HepG2 (cell line): ENCODE data around the gene LHB. TPM values are rescaled to one million over a fixed set of nuclear protein-coding genes. Genes with fewer than 3 reads are reported as not detected.

Experiments used
- ARID2 ChIP-seq: sonication (generic); formaldehyde crosslinking; IDR thresholded peaks from 2 replicates; pipeline ENCODE4 v1.8.1; 2022; ENCODE audit warnings: mild to moderate bottlenecking, missing genetic modification reagents, borderline replicate concordance
- NFKBIZ ChIP-seq: IDR thresholded peaks from 2 replicates; pipeline ENCODE4 v1.6.1; 2018; ENCODE audit warnings: missing genetic modification reagents, missing compliant biosample characterization
- PATZ1 ChIP-seq: sonication (generic); formaldehyde crosslinking; IDR thresholded peaks from 2 replicates; pipeline ENCODE4 v1.4.0; 2020; ENCODE audit warnings: missing genetic modification reagents
- PAX8 ChIP-seq: sonication (generic); formaldehyde crosslinking; IDR thresholded peaks from 2 replicates; pipeline ENCODE4 v1.8.0; 2022; ENCODE audit warnings: mild to moderate bottlenecking, missing genetic modification reagents, borderline replicate concordance
- SRSF1 ChIP-seq: fragments of 200-400 bp; formaldehyde crosslinking; optimal IDR thresholded peaks from 2 replicates; pipeline ENCODE3; 2017; ENCODE audit warnings: mild to moderate bottlenecking, low read depth, low read length, moderate library complexity
- TEAD3 ChIP-seq: optimal IDR thresholded peaks from 2 replicates; pipeline ENCODE3; 2016; ENCODE audit warnings: borderline replicate concordance
- ZBTB21 ChIP-seq: sonication (generic); formaldehyde crosslinking; IDR thresholded peaks from 2 replicates; pipeline ENCODE4 v1.4.0; 2020; ENCODE audit warnings: missing genetic modification reagents
- ZNF275 ChIP-seq: sonication (generic); formaldehyde crosslinking; IDR thresholded peaks from 2 replicates; pipeline ENCODE4 v1.8.0; 2022; ENCODE audit warnings: missing genetic modification reagents, mild to moderate bottlenecking, inconsistent platforms, borderline replicate concordance
- ZNF335 ChIP-seq: sonication (generic); formaldehyde crosslinking; IDR thresholded peaks from 2 replicates; pipeline ENCODE4 v1.4.0; 2020; ENCODE audit warnings: missing genetic modification reagents
- ZNF33B ChIP-seq: sonication (generic); formaldehyde crosslinking; IDR thresholded peaks from 2 replicates; pipeline ENCODE4 v1.5.1; 2020; ENCODE audit warnings: mild to moderate bottlenecking, missing genetic modification reagents
- ZNF563 ChIP-seq: sonication (generic); formaldehyde crosslinking; IDR thresholded peaks from 2 replicates; pipeline ENCODE4 v1.8.0; 2022; ENCODE audit warnings: mild to moderate bottlenecking, moderate library complexity, missing genetic modification reagents
- ZNF768 ChIP-seq: sonication (generic); formaldehyde crosslinking; IDR thresholded peaks from 2 replicates; pipeline ENCODE4 v1.4.0; 2020; ENCODE audit warnings: missing genetic modification reagents
- polyA plus RNA-seq, 8 experiments: library from polyadenylated mRNA; depleted of rRNA in 3 of 8; stranded (reverse) in 7 of 8; unstranded in 1 of 8; fragments of >200 nt; fragmentation: Illumina TruSeq in 4 of 8; extraction: Trizol in 4 of 8; gene quantifications; 2 replicates each; pipeline versions ENCODE4 v1.2.1 to v1.2.3, GENCODE V29; 2011 to 2016; ENCODE audit warnings: low read depth in 4 of 8, missing spikeins in 1 of 8, mixed read lengths in 1 of 8; ENCODE audit not compliant: insufficient read depth in 1 of 8
- total RNA-seq, 5 experiments: library from RNA; depleted of rRNA; stranded (reverse); fragments of >200 nt; fragmentation: Illumina TruSeq; extraction: Trizol; gene quantifications; 2 replicates each; pipeline ENCODE4 v1.2.3, GENCODE V29; 2016; ENCODE audit warnings: low read depth in 1 of 5
- TF ChIP-seq, protein P1 (sequence below): sonication (generic); formaldehyde crosslinking; IDR thresholded peaks from 2 replicates; pipeline ENCODE4 v1.5.1; 2020; ENCODE audit warnings: mild to moderate bottlenecking, missing genetic modification reagents, moderate library complexity
- TF ChIP-seq, protein P2 (sequence below): fragments of 450-650 bp; IDR thresholded peaks from 2 replicates; pipeline ENCODE4 v1.6.1; 2017
- TF ChIP-seq, protein P3 (sequence below): sonication (generic); formaldehyde crosslinking; IDR thresholded peaks from 2 replicates; pipeline ENCODE4 v1.4.0; 2020; ENCODE audit warnings: missing genetic modification reagents, borderline replicate concordance
- TF ChIP-seq, protein P4 (sequence below): sonication (generic); formaldehyde crosslinking; IDR thresholded peaks from 2 replicates; pipeline ENCODE4 v1.4.0; 2020; ENCODE audit warnings: mild to moderate bottlenecking, missing genetic modification reagents

Gene LHB
- total and polyA plus RNA-seq, 2 of the 13 experiments (the other 11 are each of a cell fraction or from before 2014, with no cell fraction given), result not detected

- TF ChIP-seq, protein P1, sequence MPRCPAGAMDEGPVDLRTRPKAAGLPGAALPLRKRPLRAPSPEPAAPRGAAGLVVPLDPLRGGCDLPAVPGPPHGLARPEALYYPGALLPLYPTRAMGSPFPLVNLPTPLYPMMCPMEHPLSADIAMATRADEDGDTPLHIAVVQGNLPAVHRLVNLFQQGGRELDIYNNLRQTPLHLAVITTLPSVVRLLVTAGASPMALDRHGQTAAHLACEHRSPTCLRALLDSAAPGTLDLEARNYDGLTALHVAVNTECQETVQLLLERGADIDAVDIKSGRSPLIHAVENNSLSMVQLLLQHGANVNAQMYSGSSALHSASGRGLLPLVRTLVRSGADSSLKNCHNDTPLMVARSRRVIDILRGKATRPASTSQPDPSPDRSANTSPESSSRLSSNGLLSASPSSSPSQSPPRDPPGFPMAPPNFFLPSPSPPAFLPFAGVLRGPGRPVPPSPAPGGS (CRISPR knock-in tag), result no peak
- TF ChIP-seq NFKBIZ (no peak), ZNF768 (CRISPR knock-in tag) (no peak), ZNF33B (no peak), ARID2 (CRISPR knock-in tag) (no peak), TEAD3 (no peak), PATZ1 (peak; percentile 56; the same call in 1 of the 2 replicates), ZBTB21 (no peak), ZNF563 (peak; percentile 58; the same call in 1 of the 2 replicates), PAX8 (no peak), ZNF275 (CRISPR knock-in tag) (no peak), SRSF1 (no peak), ZNF335 (no peak)
- TF ChIP-seq, protein P2, sequence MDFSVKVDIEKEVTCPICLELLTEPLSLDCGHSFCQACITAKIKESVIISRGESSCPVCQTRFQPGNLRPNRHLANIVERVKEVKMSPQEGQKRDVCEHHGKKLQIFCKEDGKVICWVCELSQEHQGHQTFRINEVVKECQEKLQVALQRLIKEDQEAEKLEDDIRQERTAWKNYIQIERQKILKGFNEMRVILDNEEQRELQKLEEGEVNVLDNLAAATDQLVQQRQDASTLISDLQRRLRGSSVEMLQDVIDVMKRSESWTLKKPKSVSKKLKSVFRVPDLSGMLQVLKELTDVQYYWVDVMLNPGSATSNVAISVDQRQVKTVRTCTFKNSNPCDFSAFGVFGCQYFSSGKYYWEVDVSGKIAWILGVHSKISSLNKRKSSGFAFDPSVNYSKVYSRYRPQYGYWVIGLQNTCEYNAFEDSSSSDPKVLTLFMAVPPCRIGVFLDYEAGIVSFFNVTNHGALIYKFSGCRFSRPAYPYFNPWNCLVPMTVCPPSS, result no peak
- TF ChIP-seq, protein P3, sequence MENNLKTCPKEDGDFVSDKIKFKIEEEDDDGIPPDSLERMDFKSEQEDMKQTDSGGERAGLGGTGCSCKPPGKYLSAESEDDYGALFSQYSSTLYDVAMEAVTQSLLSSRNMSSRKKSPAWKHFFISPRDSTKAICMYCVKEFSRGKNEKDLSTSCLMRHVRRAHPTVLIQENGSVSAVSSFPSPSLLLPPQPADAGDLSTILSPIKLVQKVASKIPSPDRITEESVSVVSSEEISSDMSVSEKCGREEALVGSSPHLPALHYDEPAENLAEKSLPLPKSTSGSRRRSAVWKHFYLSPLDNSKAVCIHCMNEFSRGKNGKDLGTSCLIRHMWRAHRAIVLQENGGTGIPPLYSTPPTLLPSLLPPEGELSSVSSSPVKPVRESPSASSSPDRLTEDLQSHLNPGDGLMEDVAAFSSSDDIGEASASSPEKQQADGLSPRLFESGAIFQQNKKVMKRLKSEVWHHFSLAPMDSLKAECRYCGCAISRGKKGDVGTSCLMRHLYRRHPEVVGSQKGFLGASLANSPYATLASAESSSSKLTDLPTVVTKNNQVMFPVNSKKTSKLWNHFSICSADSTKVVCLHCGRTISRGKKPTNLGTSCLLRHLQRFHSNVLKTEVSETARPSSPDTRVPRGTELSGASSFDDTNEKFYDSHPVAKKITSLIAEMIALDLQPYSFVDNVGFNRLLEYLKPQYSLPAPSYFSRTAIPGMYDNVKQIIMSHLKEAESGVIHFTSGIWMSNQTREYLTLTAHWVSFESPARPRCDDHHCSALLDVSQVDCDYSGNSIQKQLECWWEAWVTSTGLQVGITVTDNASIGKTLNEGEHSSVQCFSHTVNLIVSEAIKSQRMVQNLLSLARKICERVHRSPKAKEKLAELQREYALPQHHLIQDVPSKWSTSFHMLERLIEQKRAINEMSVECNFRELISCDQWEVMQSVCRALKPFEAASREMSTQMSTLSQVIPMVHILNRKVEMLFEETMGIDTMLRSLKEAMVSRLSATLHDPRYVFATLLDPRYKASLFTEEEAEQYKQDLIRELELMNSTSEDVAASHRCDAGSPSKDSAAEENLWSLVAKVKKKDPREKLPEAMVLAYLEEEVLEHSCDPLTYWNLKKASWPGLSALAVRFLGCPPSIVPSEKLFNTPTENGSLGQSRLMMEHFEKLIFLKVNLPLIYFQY, result peak; percentile 18; the same call in 1 of the 2 replicates
- TF ChIP-seq, protein P4, sequence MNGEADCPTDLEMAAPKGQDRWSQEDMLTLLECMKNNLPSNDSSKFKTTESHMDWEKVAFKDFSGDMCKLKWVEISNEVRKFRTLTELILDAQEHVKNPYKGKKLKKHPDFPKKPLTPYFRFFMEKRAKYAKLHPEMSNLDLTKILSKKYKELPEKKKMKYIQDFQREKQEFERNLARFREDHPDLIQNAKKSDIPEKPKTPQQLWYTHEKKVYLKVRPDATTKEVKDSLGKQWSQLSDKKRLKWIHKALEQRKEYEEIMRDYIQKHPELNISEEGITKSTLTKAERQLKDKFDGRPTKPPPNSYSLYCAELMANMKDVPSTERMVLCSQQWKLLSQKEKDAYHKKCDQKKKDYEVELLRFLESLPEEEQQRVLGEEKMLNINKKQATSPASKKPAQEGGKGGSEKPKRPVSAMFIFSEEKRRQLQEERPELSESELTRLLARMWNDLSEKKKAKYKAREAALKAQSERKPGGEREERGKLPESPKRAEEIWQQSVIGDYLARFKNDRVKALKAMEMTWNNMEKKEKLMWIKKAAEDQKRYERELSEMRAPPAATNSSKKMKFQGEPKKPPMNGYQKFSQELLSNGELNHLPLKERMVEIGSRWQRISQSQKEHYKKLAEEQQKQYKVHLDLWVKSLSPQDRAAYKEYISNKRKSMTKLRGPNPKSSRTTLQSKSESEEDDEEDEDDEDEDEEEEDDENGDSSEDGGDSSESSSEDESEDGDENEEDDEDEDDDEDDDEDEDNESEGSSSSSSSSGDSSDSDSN (CRISPR knock-in tag), result peak; percentile 66
Observed at GRCh38 chr19:49056101-49056901, 39.4 kb upstream of the LHB start (continued).
